ENCODE results near the gene CCDC187. TPM values are rescaled to one million over a fixed set of nuclear protein-coding genes. Genes with fewer than 3 reads are reported as not detected.

The CCDC187 gene
- total RNA-seq, 2 experiments from 2014 or later = not detected

DNA sequence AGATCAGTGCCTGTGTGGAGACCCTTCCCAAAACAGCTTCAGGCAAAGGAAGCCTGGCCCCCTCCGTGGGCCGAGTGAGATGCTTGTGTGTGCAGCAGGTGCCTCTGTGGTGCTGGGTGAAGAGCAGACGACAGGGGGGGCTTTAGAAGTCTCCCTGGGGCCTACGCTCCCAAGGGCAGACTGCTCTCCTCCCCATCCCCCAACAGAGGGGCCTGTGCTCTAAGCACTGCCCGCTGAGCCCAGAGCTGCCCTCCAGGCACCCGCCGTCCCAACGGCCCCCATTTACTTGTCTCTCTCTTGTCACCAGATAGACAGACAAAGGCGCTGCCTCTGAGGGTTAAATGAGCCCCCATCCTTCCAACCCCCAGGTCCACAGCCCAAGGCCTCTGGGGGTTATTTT lies 96.3 kb downstream of the CCDC187 start:
- DNase-seq (no peak), ATAC-seq (no peak)
- peaks cover 5% of the 10 kb centered on the region for H3K36me3 Mint-ChIP-seq (ENCODE audit: low read depth)
- no peaks in the 10 kb centered on the region for H3K9me3 Mint-ChIP-seq (ENCODE audit: insufficient read depth)
- ChIA-PET POLR2A (no interaction called here), CTCF (no interaction called here)
- H3K27me3 Mint-ChIP-seq (ENCODE audit: low read depth) = peaks cover 12% of the 10 kb centered on the region
- H3K4me3 Mint-ChIP-seq = no peak overlapping the region
- H3K4me1 Mint-ChIP-seq (ENCODE audit: low read depth) = no peaks in the 10 kb centered on the region
- no peak overlapping the region for H3K27ac Mint-ChIP-seq

DNA sequence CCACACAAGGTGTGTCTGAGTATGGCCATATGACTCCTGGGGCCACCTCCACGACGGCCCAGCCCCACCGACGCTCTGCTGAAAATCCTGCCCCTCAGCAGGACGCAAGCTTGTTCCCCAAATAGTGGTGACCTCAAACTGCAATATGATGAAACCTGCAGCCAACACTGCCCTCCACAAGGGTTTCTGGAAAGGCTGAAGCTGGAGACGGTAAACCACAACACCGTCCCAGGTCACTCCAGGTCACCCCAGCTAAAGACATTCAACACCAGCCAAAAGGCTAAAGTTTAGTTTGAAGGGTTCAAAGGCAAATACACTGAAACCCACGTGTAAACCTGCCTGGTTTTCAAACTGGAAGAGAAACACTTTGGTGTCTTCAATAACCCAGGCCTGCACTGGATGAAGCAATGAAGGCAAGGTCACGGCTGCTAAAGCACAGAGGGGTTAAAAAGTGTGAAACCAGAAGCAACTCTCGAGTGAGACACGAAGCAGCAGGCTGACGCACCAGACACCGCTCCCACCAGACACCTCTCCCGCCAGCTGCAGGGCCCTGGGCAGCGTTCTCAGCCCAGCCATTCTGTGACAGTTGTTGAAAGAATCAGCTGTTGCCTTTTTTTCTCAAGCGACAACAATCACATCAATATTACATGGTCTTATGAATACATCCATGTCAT lies 97.2 kb downstream of the CCDC187 start:
- CTCF ChIA-PET = interaction anchor here (1.0 kb wide), 1 partner anchor 18 kb away, joined by 3 read pairs; no protein-coding TSS in a partner anchor
- POLR2A ChIA-PET = no interaction called here
- no peak for DNase-seq
- no peaks in the 10 kb centered on the region for H3K4me1 Mint-ChIP-seq (ENCODE audit: low read depth)
- H3K27ac Mint-ChIP-seq = no peak overlapping the region
- peaks cover 12% of the 10 kb centered on the region for H3K27me3 Mint-ChIP-seq (ENCODE audit: low read depth)
- no peaks in the 10 kb centered on the region for H3K9me3 Mint-ChIP-seq (ENCODE audit: insufficient read depth)
- peaks cover 4% of the 10 kb centered on the region for H3K36me3 Mint-ChIP-seq (ENCODE audit: low read depth)
- no peak for ATAC-seq
- H3K4me3 Mint-ChIP-seq = no peak overlapping the region

DNA sequence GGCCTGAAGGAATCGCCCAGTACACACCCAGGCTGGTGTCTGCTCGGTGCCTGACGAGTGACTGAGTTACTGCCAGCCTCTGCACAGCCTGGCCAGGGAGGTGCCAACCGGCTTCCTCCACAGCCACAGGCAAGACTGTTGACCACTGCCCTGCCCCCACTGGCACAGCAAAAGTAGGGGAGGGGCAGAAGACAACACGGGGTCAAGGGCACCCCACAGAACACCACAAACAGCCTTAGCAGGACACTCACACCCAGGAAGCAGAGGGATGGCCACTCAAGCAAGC lies 98.2 kb downstream of the CCDC187 start:
- Mint-ChIP-seq H3K9me3 (ENCODE audit: insufficient read depth) (no peaks in the 10 kb centered on the region), H3K27me3 (ENCODE audit: low read depth) (peaks cover 18% of the 10 kb centered on the region), H3K27ac (no peak overlapping the region), H3K4me1 (ENCODE audit: low read depth) (no peaks in the 10 kb centered on the region), H3K4me3 (no peak overlapping the region), H3K36me3 (ENCODE audit: low read depth) (peaks cover 4% of the 10 kb centered on the region)
- no peak for ATAC-seq
- CTCF ChIA-PET = interaction anchor here (1.0 kb wide), 1 partner anchor 19 kb away, joined by 3 read pairs; no protein-coding TSS in a partner anchor
- POLR2A ChIA-PET = no interaction called here
- no peak for DNase-seq

DNA sequence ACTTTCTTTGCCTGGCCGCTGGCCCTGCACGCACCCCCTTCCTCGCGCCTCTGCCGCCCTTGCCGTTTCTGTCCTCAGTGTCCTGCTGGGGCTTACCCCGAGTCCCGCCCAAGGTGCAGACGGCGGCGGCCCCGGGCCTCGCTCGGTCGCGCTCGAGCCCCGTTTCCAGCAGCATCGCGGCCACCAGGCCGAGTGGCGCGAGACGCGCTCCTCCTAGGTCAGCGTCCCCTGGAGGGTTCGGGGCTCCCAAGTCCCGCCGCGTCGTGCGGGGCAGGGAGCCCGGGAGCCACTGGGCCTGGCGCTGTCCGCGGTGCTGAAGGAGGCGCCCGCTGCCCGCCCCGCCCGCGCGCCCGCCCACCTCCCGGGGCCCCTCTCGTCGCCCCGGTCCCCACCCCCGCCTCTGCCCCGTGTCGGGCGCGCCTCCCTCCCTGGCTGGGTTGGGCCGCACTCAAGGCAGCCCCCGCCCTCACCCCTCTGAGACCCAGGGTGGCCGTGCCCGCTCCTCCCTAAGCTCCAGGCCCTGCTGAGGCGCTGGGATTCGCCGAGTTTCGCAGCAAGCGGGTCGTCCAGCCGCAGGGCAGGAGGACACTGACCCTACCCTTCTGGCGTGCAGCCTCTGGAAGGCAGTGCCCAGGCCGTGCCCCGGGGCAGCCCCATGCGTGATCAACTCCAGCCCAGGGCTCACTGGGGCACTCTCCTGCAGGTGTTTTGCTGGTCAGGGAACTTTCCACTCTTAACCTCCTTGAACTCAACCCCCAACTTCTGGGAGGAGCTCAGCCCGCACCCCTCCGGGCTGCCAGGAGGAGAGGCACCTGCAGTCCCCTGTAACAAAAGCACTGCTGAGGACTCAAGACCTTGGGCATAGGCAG lies 98.8 kb downstream of the CCDC187 start, which contains the start of gene LHX3:
Gene LHX3 (minus strand): TSS at position 291 of the 869 bp plus-strand sequence. CDS start 116 bp downstream, at position 175.
- Mint-ChIP-seq H3K4me3 (no peak within 1 kb of the TSS), H3K27ac (no peak within 1 kb of the TSS), H3K9me3 (ENCODE audit: insufficient read depth) (no peaks in the 10 kb centered on the region), H3K4me1 (ENCODE audit: low read depth) (no peaks in the 10 kb centered on the region), H3K36me3 (ENCODE audit: low read depth) (peaks cover 4% of the 10 kb centered on the region), H3K27me3 (ENCODE audit: low read depth) (peaks cover 24% of the 10 kb centered on the region)
- ChIA-PET CTCF (no interaction called here), POLR2A (no interaction called here)
- DNase-seq (peak; percentile 49), ATAC-seq (peak; percentile 57)

DNA sequence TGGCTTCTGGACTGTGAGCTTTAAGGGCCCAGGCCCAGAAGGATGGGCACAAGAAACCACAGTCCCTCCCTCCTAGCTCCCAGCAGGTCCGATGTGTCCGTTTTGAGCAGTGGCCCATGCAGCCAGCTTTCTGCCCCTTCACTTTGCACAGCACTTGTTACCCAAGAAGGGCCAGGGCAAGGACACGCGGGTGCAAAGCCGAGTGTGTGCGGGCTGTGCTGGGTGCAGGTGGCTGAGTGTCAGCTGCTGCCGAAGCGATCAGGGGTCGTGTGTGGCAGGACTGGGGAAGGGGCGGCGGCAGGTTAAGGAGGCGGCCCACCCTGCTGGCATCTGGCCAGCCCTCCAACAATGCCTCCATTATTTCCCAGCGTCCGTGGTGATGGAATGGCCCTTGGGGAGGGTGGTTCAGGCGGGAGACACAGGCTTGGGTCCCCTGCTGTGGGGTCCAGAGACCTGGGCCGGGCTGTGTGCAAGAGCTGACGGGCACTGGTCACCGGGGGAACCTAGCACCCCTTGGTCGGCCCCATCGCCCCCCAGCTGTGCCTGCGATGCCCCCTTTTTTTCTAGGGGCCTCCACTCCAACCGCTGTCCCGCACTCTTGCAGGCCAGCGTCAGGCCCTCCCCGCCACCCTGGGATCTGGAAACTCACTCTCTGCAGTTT lies 99.6 kb downstream of the CCDC187 start:
- Mint-ChIP-seq H3K27me3 (ENCODE audit: low read depth) (peaks cover 24% of the 10 kb centered on the region), H3K4me3 (no peak overlapping the region), H3K4me1 (ENCODE audit: low read depth) (no peaks in the 10 kb centered on the region), H3K9me3 (ENCODE audit: insufficient read depth) (no peaks in the 10 kb centered on the region), H3K27ac (no peak overlapping the region), H3K36me3 (ENCODE audit: low read depth) (peaks cover 4% of the 10 kb centered on the region)
- DNase-seq (no peak), ATAC-seq (no peak)
- POLR2A ChIA-PET = no interaction called here
- CTCF ChIA-PET = no interaction called here

DNA sequence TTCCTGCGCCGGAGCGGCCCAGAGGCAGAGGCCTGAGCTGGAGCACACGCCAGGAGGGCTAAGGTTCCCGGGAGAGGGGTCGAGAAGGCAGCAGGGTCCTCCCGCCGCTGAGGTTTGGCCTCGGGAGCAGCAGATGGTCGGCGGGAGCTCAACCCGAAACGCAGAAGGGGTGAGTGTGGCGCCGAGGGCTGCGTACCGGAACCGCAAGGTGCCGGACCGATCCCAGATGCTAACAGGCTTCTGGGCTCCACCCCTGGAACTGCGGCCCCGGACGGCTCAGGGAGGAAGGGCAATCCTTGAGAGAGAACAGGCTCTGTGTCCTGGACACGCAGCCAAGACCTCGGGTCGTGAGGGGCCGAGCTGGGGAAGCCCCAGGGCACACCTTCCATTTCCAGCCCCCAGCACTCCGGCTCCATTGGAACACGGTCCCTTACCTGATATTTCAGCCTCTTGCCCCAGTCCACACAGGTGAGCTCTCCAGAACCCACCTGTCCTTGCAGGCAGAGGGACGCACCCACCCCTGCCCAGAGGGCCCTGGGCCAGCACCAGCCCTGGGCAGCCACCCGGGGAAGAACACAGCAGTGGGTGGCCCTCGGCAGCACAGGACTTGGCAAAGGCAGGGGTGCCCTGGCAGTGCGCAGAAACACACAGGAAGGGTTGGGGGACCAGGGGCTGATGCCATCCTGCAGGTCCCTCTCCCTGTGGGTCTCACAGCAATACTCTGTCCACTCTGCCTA lies 100.3 kb downstream of the CCDC187 start:
- DNase-seq = no peak
- Mint-ChIP-seq H3K4me3 (no peak overlapping the region), H3K27me3 (ENCODE audit: low read depth) (peaks cover 24% of the 10 kb centered on the region), H3K27ac (no peak overlapping the region), H3K36me3 (ENCODE audit: low read depth) (peaks cover 4% of the 10 kb centered on the region), H3K4me1 (ENCODE audit: low read depth) (no peaks in the 10 kb centered on the region), H3K9me3 (ENCODE audit: insufficient read depth) (no peaks in the 10 kb centered on the region)
- ATAC-seq = no peak
- CTCF ChIA-PET = no interaction called here
- POLR2A ChIA-PET = no interaction called here

DNA sequence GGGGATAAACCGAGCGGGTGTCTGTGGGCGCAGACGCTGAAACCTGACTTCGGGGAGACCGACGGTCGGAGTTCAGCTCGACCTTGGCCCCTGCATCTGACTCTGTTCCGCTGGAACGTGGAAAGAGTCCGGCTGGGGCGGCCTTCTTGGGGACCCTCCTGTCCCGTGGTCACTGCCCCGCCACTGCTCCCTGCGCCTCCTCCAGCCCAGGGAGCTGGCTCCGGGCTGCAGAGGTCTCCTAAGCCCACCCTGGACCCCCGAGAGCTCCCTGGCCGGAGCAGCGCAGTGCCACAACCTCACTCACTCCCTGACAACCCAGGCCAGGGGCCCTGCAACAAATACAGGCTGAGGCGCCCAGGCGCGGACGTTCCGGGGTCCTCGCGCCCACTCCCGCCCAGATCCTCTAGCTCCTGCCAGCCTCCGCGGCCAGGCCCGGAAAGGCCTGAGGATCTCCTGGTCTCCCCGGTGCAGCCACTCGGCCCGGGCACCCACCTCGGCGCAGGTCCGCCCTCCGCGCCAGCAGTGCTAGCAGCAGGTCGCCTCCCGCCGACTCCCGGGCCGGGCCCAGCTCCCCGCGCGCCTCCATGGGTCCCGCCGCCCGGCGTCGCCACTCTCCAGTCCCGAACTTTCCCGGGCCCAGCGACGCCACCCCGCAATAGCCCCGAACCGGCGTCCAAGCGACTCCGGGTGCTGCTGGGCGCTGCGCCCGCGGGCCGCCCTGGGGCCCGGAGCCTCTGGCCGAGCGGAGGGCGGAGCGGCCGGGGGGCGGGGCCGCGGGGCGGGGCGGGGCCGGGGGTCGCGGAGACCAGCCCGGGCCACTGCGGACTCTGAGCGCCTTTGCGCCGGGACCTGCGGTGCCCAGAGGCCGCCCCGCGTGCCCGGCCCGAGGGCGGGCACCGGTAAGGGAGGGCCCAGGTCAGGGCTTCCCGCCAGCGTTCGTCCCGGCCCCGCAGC lies 101.2 kb downstream of the CCDC187 start:
- H3K27me3 Mint-ChIP-seq (ENCODE audit: low read depth) = peaks cover 32% of the 10 kb centered on the region
- ChIA-PET CTCF (no interaction called here), POLR2A (interaction anchor here (0.6 kb wide), 1 partner anchor 1500 kb away, joined by 3 read pairs; no protein-coding TSS in a partner anchor)
- H3K9me3 Mint-ChIP-seq (ENCODE audit: insufficient read depth) = no peaks in the 10 kb centered on the region
- H3K4me3 Mint-ChIP-seq = no peak overlapping the region
- DNase-seq (no peak), ATAC-seq (no peak)
- H3K4me1 Mint-ChIP-seq (ENCODE audit: low read depth) = no peaks in the 10 kb centered on the region
- H3K36me3 Mint-ChIP-seq (ENCODE audit: low read depth) = peaks cover 2% of the 10 kb centered on the region
- H3K27ac Mint-ChIP-seq = no peak overlapping the region

DNA sequence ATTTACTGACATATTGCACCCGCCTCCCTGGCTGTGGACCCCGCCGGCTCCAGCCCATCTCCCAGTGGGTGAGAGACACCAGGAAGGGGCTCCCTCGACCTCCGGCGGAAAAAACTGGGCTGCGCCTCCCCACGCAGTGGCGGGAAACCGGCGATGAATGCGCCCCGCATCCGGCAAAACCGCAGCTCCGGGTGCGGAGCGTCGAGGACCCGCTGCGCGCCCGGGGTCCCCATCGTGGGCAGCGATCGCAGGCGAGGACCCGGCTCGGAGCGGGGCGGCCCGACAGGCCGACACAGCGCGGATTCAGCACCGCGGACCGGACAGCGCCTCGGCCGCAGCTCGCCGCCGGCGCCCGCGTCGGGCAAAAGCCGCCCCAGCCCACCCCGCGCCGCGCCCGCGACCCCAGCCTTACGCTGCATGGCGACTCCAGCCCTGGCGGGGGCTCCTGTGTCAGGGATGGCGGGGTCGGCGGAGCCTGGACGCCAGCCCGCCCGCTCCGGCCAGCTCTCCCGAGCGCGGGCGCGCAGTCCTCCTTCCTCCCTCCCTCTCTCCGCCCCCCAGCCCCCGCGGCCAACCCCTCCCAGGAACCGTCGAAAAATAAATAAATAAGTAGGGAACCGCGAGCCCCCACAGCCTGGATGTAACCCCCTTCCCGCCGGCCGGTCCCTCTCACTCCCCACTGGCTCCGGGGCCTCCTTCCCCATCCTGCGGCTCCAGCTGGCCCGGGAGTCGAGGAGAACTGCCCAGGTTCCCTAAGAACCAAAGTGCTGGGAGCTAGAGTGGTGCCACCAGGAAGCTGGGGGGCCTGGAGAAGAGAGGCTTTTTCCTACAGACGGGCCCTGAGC lies 102.1 kb downstream of the CCDC187 start:
- peaks cover under 1% of the 10 kb centered on the region for H3K4me1 Mint-ChIP-seq (ENCODE audit: low read depth)
- H3K36me3 Mint-ChIP-seq (ENCODE audit: low read depth) = peaks cover 2% of the 10 kb centered on the region
- H3K27ac Mint-ChIP-seq = no peak overlapping the region
- H3K4me3 Mint-ChIP-seq = no peak overlapping the region
- ChIA-PET POLR2A (interaction anchor here (0.6 kb wide), 1 partner anchor 1501 kb away, joined by 3 read pairs; no protein-coding TSS in a partner anchor), CTCF (no interaction called here)
- peak; percentile 28 for DNase-seq
- H3K9me3 Mint-ChIP-seq (ENCODE audit: insufficient read depth) = no peaks in the 10 kb centered on the region
- peaks cover 37% of the 10 kb centered on the region for H3K27me3 Mint-ChIP-seq (ENCODE audit: low read depth)
- ATAC-seq = no peak

DNA sequence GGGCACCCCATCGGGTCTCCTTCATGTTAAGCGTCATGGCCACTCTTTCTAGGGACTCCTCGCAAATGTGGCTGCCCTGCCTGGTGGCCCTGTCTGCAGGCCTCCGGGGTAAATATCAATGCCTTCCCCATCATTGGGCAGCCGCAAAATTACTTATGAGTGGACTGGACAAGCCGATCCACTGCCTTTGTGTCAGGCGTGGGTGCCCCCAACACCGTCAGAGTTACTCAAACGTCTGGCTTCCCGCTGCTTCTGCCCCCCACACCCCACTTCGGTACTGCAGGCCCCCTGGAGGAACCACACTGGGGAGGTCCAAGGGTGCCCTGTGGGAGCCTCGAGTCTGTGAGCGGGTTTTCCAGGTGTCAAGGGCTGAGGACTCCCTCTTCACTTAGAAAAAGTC lies 102.7 kb downstream of the CCDC187 start:
- ChIA-PET CTCF (no interaction called here), POLR2A (no interaction called here)
- DNase-seq (no peak), ATAC-seq (no peak)
- no peaks in the 10 kb centered on the region for H3K9me3 Mint-ChIP-seq (ENCODE audit: insufficient read depth)
- H3K36me3 Mint-ChIP-seq (ENCODE audit: low read depth) = peaks cover 2% of the 10 kb centered on the region
- no peak overlapping the region for H3K4me3 Mint-ChIP-seq
- peaks cover 2% of the 10 kb centered on the region for H3K4me1 Mint-ChIP-seq (ENCODE audit: low read depth)
- H3K27me3 Mint-ChIP-seq (ENCODE audit: low read depth) = peaks cover 44% of the 10 kb centered on the region
- no peak overlapping the region for H3K27ac Mint-ChIP-seq

DNA sequence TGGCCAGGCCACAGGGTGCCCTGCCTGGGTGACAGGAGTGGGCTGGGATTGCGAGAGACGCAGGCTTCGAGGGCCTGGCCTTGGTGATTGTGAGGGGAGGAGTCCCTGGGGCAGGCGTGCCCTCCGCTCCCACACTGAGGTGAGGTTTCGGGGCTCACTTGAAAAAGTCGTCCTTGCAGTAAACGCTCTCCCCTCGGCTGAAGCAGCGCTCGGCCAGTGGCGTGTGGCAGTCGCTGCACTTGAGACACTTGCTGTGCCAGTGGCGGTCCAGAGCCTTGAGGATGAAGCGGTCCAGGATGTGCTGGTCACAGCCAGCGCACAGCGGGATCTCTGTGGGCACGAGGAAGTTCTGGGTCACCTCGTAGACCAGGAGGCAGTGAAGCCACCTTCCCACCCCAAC lies 103.5 kb downstream of the CCDC187 start:
- no peak for ATAC-seq
- Mint-ChIP-seq H3K36me3 (ENCODE audit: low read depth) (no peaks in the 10 kb centered on the region), H3K9me3 (ENCODE audit: insufficient read depth) (no peaks in the 10 kb centered on the region), H3K4me3 (no peak overlapping the region), H3K4me1 (ENCODE audit: low read depth) (peaks cover 2% of the 10 kb centered on the region), H3K27ac (no peak overlapping the region), H3K27me3 (ENCODE audit: low read depth) (peaks cover 49% of the 10 kb centered on the region)
- no peak for DNase-seq
- ChIA-PET CTCF (no interaction called here), POLR2A (no interaction called here)

All from activated CD8-positive, alpha-beta T cell treated with anti-CD3 and anti-CD28 coated beads, Interleukin-2, amount 10 ng/mL, durations not matched to agents 7 days and 5 days (primary cell).